HCT116 (cell line): Measurements from ENCODE around the gene ESR1. TPM values are rescaled to one million over a fixed set of nuclear protein-coding genes. Genes with fewer than 3 reads are reported as not detected.

Source experiments
- ATAC-seq: fragments of 200-7000 bp; cut with Tn5 transposase; 2 replicates; pipeline ENCODE4 v1.9.1; 2020; ENCODE audit warnings: mild to moderate bottlenecking, moderate library complexity
- BruUV-seq: library from RNA; stranded (reverse); fragments of 400-500 nt; replicated peaks from 2 replicates; lab custom pipeline; 2021; lab: Mats Ljungman, UMichigan
- CTCF ChIA-PET: fragments of 300-600 bp; sonication (Branson Sonifier 250); formaldehyde crosslinking; loops from one replicate; lab custom pipeline; 2021; ENCODE audit warnings: antibody characterized with exemption; lab: Charles Lee
- POLR2A ChIA-PET: fragments of 300-600, 350-600 bp; sonication (Branson Sonifier 250); formaldehyde crosslinking; loops from one replicate; lab custom pipeline; 2021; ENCODE audit warnings: antibody characterized with exemption; lab: Charles Lee
- RAD21 ChIA-PET, 2 experiments: fragments of 300-600 bp; sonication (Branson Sonifier 250); formaldehyde crosslinking; loops; one replicate each; lab custom pipeline; 2023; ENCODE audit warnings: low total read pairs in 2 of 2; ENCODE audit not compliant: uncharacterized antibody in 2 of 2, unreplicated experiment in 2 of 2, low non-redundant PET in 1 of 2; lab: Charles Lee
- DNase-seq: peaks from one replicate; pipeline ENCODE4 v3.0.0-alpha.2; 2010; ENCODE audit warnings: low read depth, low spot score
- H2AFZ ChIP-seq: fragments of 200-600 bp; shearing (Covaris generic), sonication (generic); 2 replicates; pipeline ENCODE4 v1.6.1; 2017; ENCODE audit warnings: low read depth, mixed run types, mixed read lengths, antibody characterized with exemption, low read length; ENCODE audit not compliant: poor library complexity, severe bottlenecking
- H3K27ac ChIP-seq: 2 replicates; pipeline ENCODE4 v1.5.1; 2012; ENCODE audit warnings: low read depth, low read length
- H3K27me3 ChIP-seq: fragments of 200-600 bp; sonication (generic); 2 replicates; pipeline ENCODE4 v1.6.1; 2016; ENCODE audit warnings: mixed run types, low read length, mixed read lengths; ENCODE audit not compliant: insufficient read depth
- H3K36me3 ChIP-seq, 2 experiments: fragments of 200-500 bp in 1 of 2; fragments of 200-600 bp in 1 of 2; sonication (Bioruptor generic) in 1 of 2; sonication (generic) in 1 of 2; 2 replicates each; pipeline versions ENCODE4 v1.5.1 to v1.6.1; 2014 to 2016; ENCODE audit warnings: low read length in 2 of 2, inconsistent platforms in 1 of 2, mixed read lengths in 1 of 2, mixed run types in 1 of 2; ENCODE audit not compliant: insufficient read depth in 2 of 2, control insufficient read depth in 1 of 2
- H3K4me1 ChIP-seq, 2 experiments: fragments of 200-600 bp in 1 of 2; sonication (generic) in 1 of 2; 2 replicates each; pipeline versions ENCODE4 v1.5.1 to v1.6.1; 2012 to 2017; ENCODE audit warnings: low read length in 2 of 2, inconsistent platforms in 1 of 2, mild to moderate bottlenecking in 1 of 2, mixed read lengths in 1 of 2, mixed run types in 1 of 2, moderate library complexity in 1 of 2; ENCODE audit not compliant: insufficient read depth in 2 of 2, control insufficient read depth in 1 of 2
- H3K4me2 ChIP-seq: fragments of 200-600 bp; sonication (generic); 2 replicates; pipeline ENCODE4 v1.6.1; 2017; ENCODE audit warnings: mixed run types, low read length, mixed read lengths
- H3K4me3 ChIP-seq, 2 experiments: fragments of 200-600 bp in 1 of 2; sonication (generic) in 1 of 2; replicated peaks in 1 of 2; 2 replicates each; pipeline ENCODE4 v1.5.1; 2011 to 2016; ENCODE audit warnings: low read length in 2 of 2, control low read depth in 1 of 2, low read depth in 1 of 2, mild to moderate bottlenecking in 1 of 2, mixed read lengths in 1 of 2, mixed run types in 1 of 2
- H3K79me2 ChIP-seq: fragments of 200-600 bp; sonication (generic); 2 replicates; pipeline ENCODE4 v1.6.1; 2017; ENCODE audit warnings: mild to moderate bottlenecking, mixed run types, low read length, moderate library complexity, mixed read lengths; ENCODE audit not compliant: insufficient read depth
- H3K9ac ChIP-seq: fragments of 200-600 bp; sonication (generic); 2 replicates; pipeline ENCODE4 v1.6.1; 2016; ENCODE audit warnings: low read length, mixed read lengths
- H3K9me2 ChIP-seq: fragments of 200-600 bp; sonication (generic), shearing (Covaris generic); 2 replicates; pipeline ENCODE4 v1.6.1; 2017; ENCODE audit warnings: mixed run types, mild to moderate bottlenecking, moderate library complexity; ENCODE audit not compliant: insufficient read depth
- H3K9me3 ChIP-seq, 2 experiments: fragments of 200-500 bp in 1 of 2; fragments of 200-600 bp in 1 of 2; sonication (Bioruptor generic) in 1 of 2; sonication (generic) in 1 of 2; 2 replicates each; pipeline ENCODE4 v1.6.1; 2014 to 2017; ENCODE audit warnings: low read length in 2 of 2, mixed read lengths in 2 of 2, inconsistent platforms in 1 of 2, low read depth in 1 of 2, mild to moderate bottlenecking in 1 of 2, mixed run types in 1 of 2, moderate library complexity in 1 of 2; ENCODE audit not compliant: control insufficient read depth in 1 of 2, insufficient read depth in 1 of 2
- H4K20me1 ChIP-seq: fragments of 200-600 bp; sonication (generic), shearing (Covaris generic); 2 replicates; pipeline ENCODE4 v1.6.1; 2017; ENCODE audit warnings: mixed run types, mild to moderate bottlenecking, moderate library complexity; ENCODE audit not compliant: insufficient read depth
- ATF3 ChIP-seq: IDR thresholded peaks from 2 replicates; pipeline ENCODE4 v1.6.1; 2012
- CTCF ChIP-seq, 3 experiments: fragments of 200-600 bp in 1 of 3; sonication (generic) in 1 of 3; IDR thresholded peaks in 2 of 3; conservative IDR thresholded peaks in 1 of 3; 2 replicates each; pipeline ENCODE4 v1.5.1; 2012 to 2017; ENCODE audit warnings: low read depth in 2 of 3, low read length in 2 of 3, antibody characterized with exemption in 1 of 3, borderline replicate concordance in 1 of 3, control low read depth in 1 of 3, mild to moderate bottlenecking in 1 of 3, mixed read lengths in 1 of 3, mixed run types in 1 of 3, moderate library complexity in 1 of 3; ENCODE audit not compliant: insufficient read depth in 1 of 3
- EZH2phosphoT487 ChIP-seq: fragments of 200-600 bp; IDR thresholded peaks from 2 replicates; pipeline ENCODE4 v1.6.1; 2018; ENCODE audit warnings: antibody characterized with exemption, borderline replicate concordance
- MAX ChIP-seq: IDR thresholded peaks from 2 replicates; pipeline ENCODE4 v1.6.1; 2012
- POLR2A ChIP-seq: IDR thresholded peaks from 2 replicates; pipeline ENCODE4 v1.7.0; 2011; ENCODE audit warnings: borderline replicate concordance; ENCODE audit not compliant: insufficient read depth, insufficient read length; ENCODE audit errors: extremely low read depth
- POLR2AphosphoS5 ChIP-seq: IDR thresholded peaks from 2 replicates; pipeline ENCODE4 v1.6.1; 2011; ENCODE audit warnings: mild to moderate bottlenecking, low read depth, low read length, moderate library complexity
- SIN3A ChIP-seq: IDR thresholded peaks from 2 replicates; pipeline ENCODE4 v1.6.1; 2012; ENCODE audit warnings: low read depth
- SRF ChIP-seq: IDR thresholded peaks from 2 replicates; pipeline ENCODE4 v1.6.1; 2012; ENCODE audit warnings: low read depth
- ZFX ChIP-seq: fragments of 450-650 bp; IDR thresholded peaks from 2 replicates; pipeline ENCODE4 v1.6.1; 2017
- intact Hi-C: fragments of 100-400 bp; cut with micrococcal nuclease; formaldehyde crosslinking; loops from 2 replicates; pipeline ENCODE4 v1.10.0; 2022
- total RNA-seq: library from RNA; stranded (reverse); gene quantifications from one replicate; pipeline ENCODE4 v1.2.1, GENCODE V29; 2021; ENCODE audit not compliant: unreplicated experiment

Gene ESR1
- total RNA-seq, 1 experiment from 2014 or later = 0.17 TPM

- TF ChIP-seq CTCF (IDR thresholded peaks at IDR 0.05 in 2 of 3, conservative IDR thresholded peaks at IDR 0.05 in 1 of 3; ENCODE audit: borderline replicate concordance in 1 of 3, insufficient read depth in 1 of 3, low read depth in 2 of 3, low read length in 2 of 3) (no peak), ATF3 (no peak), POLR2A (no peak), ZFX (no peak), SRF (no peak), EZH2phosphoT487 (no peak), POLR2AphosphoS5 (no peak), MAX (no peak)
Measured at GRCh38 chr6:152173957-152174356, 366.5 kb downstream of the ESR1 start (continued).

DNA sequence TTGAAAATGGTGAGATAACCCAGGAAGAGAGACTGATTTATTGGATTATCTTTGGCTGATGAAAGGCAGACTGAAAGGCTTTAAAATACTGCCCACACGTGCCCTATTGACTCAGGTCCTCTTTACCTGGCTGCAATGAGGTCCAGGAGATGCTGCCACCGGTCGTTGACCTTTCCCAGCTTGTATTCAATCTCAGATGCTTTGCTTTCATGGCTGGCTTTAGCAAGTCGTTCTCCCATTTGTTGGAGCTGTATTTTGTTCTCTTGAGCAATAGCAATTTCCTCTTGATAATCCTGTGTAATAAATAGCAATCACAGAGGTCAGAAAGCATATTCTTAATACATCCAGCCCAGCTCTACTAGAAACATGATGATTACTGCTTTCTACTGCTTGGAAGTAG lies 368.8 kb downstream of the ESR1 start:
- BruUV-seq = no TSS peak
- CTCF ChIA-PET = no interaction called here
- RAD21 ChIA-PET = no interaction called here

More for the DNA sequence above, 368.8 kb downstream of the ESR1 start:
- H3K27ac ChIP-seq = no peak overlapping the region
- H2AFZ ChIP-seq = no peak overlapping the region
- H3K36me3 ChIP-seq = no peaks in the 10 kb centered on the region
- H3K9ac ChIP-seq = no peak overlapping the region
- no peaks in the 10 kb centered on the region for H3K9me2 ChIP-seq
- H3K79me2 ChIP-seq = no peaks in the 10 kb centered on the region
- no peaks in the 10 kb centered on the region for H3K27me3 ChIP-seq
- POLR2A ChIA-PET = no interaction called here
- TF ChIP-seq POLR2AphosphoS5 = no peak
- TF ChIP-seq ATF3 = no peak
- TF ChIP-seq SIN3A = no peak
- TF ChIP-seq, all 23 proteins: peak for 0
- DNase-seq = no peak
- Histone ChIP-seq H4K20me1 (no peaks in the 10 kb centered on the region), H3K4me1 (no peaks in the 10 kb centered on the region), H3K4me2 (no peak overlapping the region), H3K4me3 (no peak overlapping the region), H3K9me3 (no peaks in the 10 kb centered on the region)
- intact Hi-C loops = no loop called here
- ATAC-seq = no peak
